Heart left ventricle (tissue), 16 donors: Measurements from ENCODE around the gene UGT1A1. TPM values are rescaled to one million over a fixed set of nuclear protein-coding genes. Genes with fewer than 3 reads are reported as not detected.
A peak's percentile ranks its signal among the peaks of the same experiment; 100 is the strongest.

ENCODE experiments used
- ATAC-seq, 4 donors: fragments of 200-7000 bp; cut with Tn5 transposase; one replicate each; pipeline ENCODE4 v1.9.1; 2020 to 2022; ENCODE audit warnings: moderate library complexity in 4 of 4, mild to moderate bottlenecking in 3 of 4, moderate number of reproducible peaks in 1 of 4
- DNase-seq, 5 donors: peaks; one replicate each; pipeline ENCODE4 v3.0.0-alpha.2; 2020
- H3K27ac ChIP-seq, 12 donors: fragments of 200-600 bp; sonication (generic) in 4 of 12; one replicate each; pipeline versions ENCODE4 v1.5.0 to v1.8.0; 2016 to 2022; ENCODE audit warnings: mild to moderate bottlenecking in 2 of 12
- H3K27me3 ChIP-seq, 9 donors: fragments of 200-600 bp; sonication (generic) in 2 of 9; one replicate each; pipeline versions ENCODE4 v1.5.1 to v1.8.0; 2016 to 2022; ENCODE audit warnings: mild to moderate bottlenecking in 3 of 9
- H3K36me3 ChIP-seq, 9 donors: fragments of 200-600 bp; sonication (generic) in 2 of 9; one replicate each; pipeline versions ENCODE4 v1.5.0 to v1.8.0; 2018 to 2022; ENCODE audit warnings: mild to moderate bottlenecking in 2 of 9
- H3K4me1 ChIP-seq, 12 donors: fragments of 200-600 bp; sonication (generic) in 4 of 12; one replicate each; pipeline versions ENCODE4 v1.5.0 to v1.8.0; 2016 to 2022; ENCODE audit warnings: mild to moderate bottlenecking in 3 of 12
- H3K4me3 ChIP-seq, 12 donors: fragments of 200-600 bp; sonication (generic) in 4 of 12; one replicate each; pipeline versions ENCODE4 v1.5.0 to v1.8.0; 2017 to 2022; ENCODE audit warnings: mild to moderate bottlenecking in 9 of 12, moderate library complexity in 4 of 12
- H3K9me3 ChIP-seq, 12 donors: fragments of 200-600 bp; sonication (generic) in 4 of 12; one replicate each; pipeline versions ENCODE4 v1.5.0 to v1.8.0; 2016 to 2022; ENCODE audit warnings: mild to moderate bottlenecking in 1 of 12
- CTCF ChIP-seq, 12 donors: fragments of 200-600 bp; sonication (generic) in 4 of 12; IDR thresholded peaks; one replicate each; pipeline versions ENCODE4 v1.5.0 to v1.8.0; 2018 to 2022; ENCODE audit warnings: antibody characterized with exemption in 12 of 12, mild to moderate bottlenecking in 5 of 12
- POLR2A ChIP-seq, 2 donors: fragments of 450-650 bp; IDR thresholded peaks; one replicate each; pipeline ENCODE4 v1.6.1; 2017; ENCODE audit warnings: antibody characterized with exemption in 2 of 2, mild to moderate bottlenecking in 2 of 2, moderate library complexity in 2 of 2
- WGBS, 4 donors: extraction: QIAGEN DNeasy Blood & Tissue Kit in 2 of 4; methylation state at CpG; one replicate each; pipeline versions ENCODE4 v1.1.5 to v1.1.7; 2013 to 2018; 5-methylcytosine and 5-hydroxymethylcytosine counted together
- intact Hi-C, 10 donors: fragments of 100-400 bp; cut with DNase I; formaldehyde crosslinking; loops; one replicate each; pipeline versions ENCODE4 v1.11.1 to v1.14.2; 2022
- polyA plus RNA-seq, 2 donors: library from polyadenylated mRNA; stranded (reverse); fragments of 200-250 nt; gene quantifications; one replicate each; pipeline ENCODE4 v1.2.3, GENCODE V29; 2013
- total RNA-seq, 9 donors: library from RNA; depleted of rRNA in 2 of 9; stranded (reverse); fragments of >200 nt in 2 of 9; fragmentation: NEBNext Ultra II Directional in 3 of 9; extraction: Animal tissue kit (Norgen Biotek cat#: 25700) in 3 of 9; gene quantifications; one replicate each; pipeline versions ENCODE4 v1.1.0 to v1.2.4, GENCODE V29; 2016 to 2023
- donor health status: ischemic (EF 13 %, LVEDD 7.1; RV severe dilation, severe dysfunction).
- donor health status: healthy with polysubstance abuse.
- donor health status: DM: no; HTN: yes; CAD: no.
- donor health status: DM: no; HTN: no; CAD: no.
- donor health status: ischemic (EF 25% LVEDD 6.9; RV normal size, moderate dysfunction).
- donor health status: ischemic (EF 25% LVEDD 5.7; RV mildly dilated, moderate dysfunction).
- donor health status: healthy.
- donor health status: DM: yes; HTN: yes; CAD: no.
- donor health status: ischemic (EF 35%, LVEDD 5.7; RV mildly dilated, moderate dysfunction).
- donor health status: nonischemic (EF 11% LVEDD 7.7; RV severe dilation, severe dysfunction).
- donor health status: DM: yes; HTN: yes; CAD: no.
- donor health status: PGD.
- donor health status: ischemic (EF 29% LVEDD 5.4; RV normal size, mild dysfunction).
- donor health status: nonischemic (EF 23%, LVEDD 6.1; RV moderate dilation, normal function).

UGT1A1 gene
- total and polyA plus RNA-seq, 11 donors: 0.03 TPM; not detected in 10

GRCh38 chr2:233807966-233808935 is 48.2 kb downstream of the UGT1A1 start:
- WGBS, 4 donors: 69 to 81% (median 71%) methylated on average over 6 to 10 of the region's 10 CpGs
- no peak for ATAC-seq
- DNase-seq: peak in 1 of 5 donors; percentile 7
- Histone ChIP-seq H3K36me3 (no peaks in the 10 kb centered on the region), H3K9me3 (no peaks in the 10 kb centered on the region), H3K27me3 (peaks cover 0 to 12% (median 0%) of the 10 kb centered on the region in 9 donors), H3K4me3 (no peak overlapping the region), H3K27ac (no peak overlapping the region), H3K4me1 (no peaks in the 10 kb centered on the region)
- TF ChIP-seq CTCF (IDR thresholded peaks at IDR 0.05) (no peak), POLR2A (IDR thresholded peaks at IDR 0.05) (no peak)
- intact Hi-C loops: no loop called here

- DNase-seq (peak in 1 of 5 donors; percentile 3), ATAC-seq (no peak)
- Histone ChIP-seq H3K27me3 (peaks cover 0 to 12% (median 0%) of the 10 kb centered on the region in 9 donors), H3K36me3 (no peaks in the 10 kb centered on the region), H3K4me3 (no peak overlapping the region), H3K9me3 (no peaks in the 10 kb centered on the region), H3K4me1 (no peaks in the 10 kb centered on the region), H3K27ac (no peak overlapping the region)
- TF ChIP-seq POLR2A (IDR thresholded peaks at IDR 0.05) (no peak), CTCF (IDR thresholded peaks at IDR 0.05) (no peak)
- intact Hi-C loops: no loop called here
- WGBS, 4 donors: 86 to 89% (median 87%) methylated on average over 6 of the region's 6 CpGs
These were observed 50.3 kb downstream of the UGT1A1 start for GRCh38 chr2:233810385-233810784.

- Histone ChIP-seq H3K27me3 (peaks cover 0 to 12% (median 0%) of the 10 kb centered on the region in 9 donors), H3K4me3 (no peak overlapping the region), H3K4me1 (no peaks in the 10 kb centered on the region), H3K27ac (no peak overlapping the region), H3K9me3 (peaks cover 0 to 4% (median 0%) of the 10 kb centered on the region in 12 donors), H3K36me3 (no peaks in the 10 kb centered on the region)
- TF ChIP-seq POLR2A (IDR thresholded peaks at IDR 0.05): no peak
- intact Hi-C loops: no loop called here
- WGBS, 4 donors: 66 to 69% (median 67%) methylated on average over 4 of the region's 4 CpGs
- DNase-seq (peak in 1 of 5 donors; percentile 5), ATAC-seq (no peak)
These were observed 51.0 kb downstream of the UGT1A1 start for GRCh38 chr2:233811087-233811486.

GRCh38 chr2:233811732-233812131 is 51.7 kb downstream of the UGT1A1 start:
- DNase-seq: peak in 1 of 5 donors; percentile 2
- no peaks in the 10 kb centered on the region for H3K36me3 ChIP-seq
- intact Hi-C loops: no loop called here
- WGBS, 4 donors: 79 to 91% (median 86%) methylated on average over 7 to 8 of the region's 8 CpGs
- H3K27me3 ChIP-seq: peaks cover 0 to 12% (median 0%) of the 10 kb centered on the region in 9 donors
- no peak for ATAC-seq
- H3K9me3 ChIP-seq: peaks cover 0 to 8% (median 0%) of the 10 kb centered on the region in 12 donors
- H3K4me1 ChIP-seq: no peaks in the 10 kb centered on the region
- H3K27ac ChIP-seq: no peak overlapping the region
- H3K4me3 ChIP-seq: no peak overlapping the region
- TF ChIP-seq POLR2A (IDR thresholded peaks at IDR 0.05) (no peak), CTCF (IDR thresholded peaks at IDR 0.05) (no peak)
